Caco-2 (cell line): ENCODE data around the gene KCNC1. TPM values are rescaled to one million over a fixed set of nuclear protein-coding genes. Genes with fewer than 3 reads are reported as not detected.

Source experiments
- BruUV-seq: library from RNA; stranded (reverse); fragments of 400-500 nt; replicated peaks from 2 replicates; lab custom pipeline; 2021; lab: Mats Ljungman, UMichigan
- CTCF ChIA-PET: fragments of 300-600 bp; sonication (Branson Sonifier 250); formaldehyde crosslinking; loops from one replicate; lab custom pipeline; 2022; ENCODE audit warnings: antibody characterized with exemption; lab: Charles Lee
- POLR2A ChIA-PET: fragments of 300-600 bp; sonication (Branson Sonifier 250); formaldehyde crosslinking; loops from one replicate; lab custom pipeline; 2022; ENCODE audit warnings: antibody characterized with exemption; lab: Charles Lee
- DNase-seq, 2 experiments: peaks; one replicate each; pipeline versions ENCODE4 v3.0.0 to v3.0.0-alpha.2; 2020 to 2022
- H3K27me3 ChIP-seq: replicated peaks from 2 replicates; pipeline ENCODE4 v1.6.0; 2011; ENCODE audit warnings: low read length; ENCODE audit not compliant: control insufficient read depth, insufficient read depth
- H3K36me3 ChIP-seq: 2 replicates; pipeline ENCODE4 v1.5.1; 2011; ENCODE audit warnings: low read length; ENCODE audit not compliant: control insufficient read depth, insufficient read depth
- H3K4me1 ChIP-seq: fragments of 250-450 bp; sonication (Bioruptor Pico); 2 replicates; pipeline ENCODE4 v1.5.1; 2020; ENCODE audit warnings: mild to moderate bottlenecking
- H3K4me3 ChIP-seq: 2 replicates; pipeline ENCODE4 v1.5.1; 2011; ENCODE audit warnings: low read depth, mild to moderate bottlenecking, control low read depth, low read length
- H3K9me3 ChIP-seq: fragments of 250-450 bp; sonication (Bioruptor Pico); 2 replicates; pipeline ENCODE4 v1.5.1; 2020; ENCODE audit warnings: mild to moderate bottlenecking, moderate library complexity
- H3K27ac Mint-ChIP-seq: one replicate; pipeline ENCODE4 v1.8.0; 2022; ENCODE audit warnings: mixed read lengths; ENCODE audit not compliant: unreplicated experiment
- H3K27me3 Mint-ChIP-seq: one replicate; pipeline ENCODE4 v1.8.0; 2022; ENCODE audit warnings: mixed read lengths; ENCODE audit not compliant: insufficient read depth, unreplicated experiment
- H3K36me3 Mint-ChIP-seq: one replicate; pipeline ENCODE4 v1.8.0; 2022; ENCODE audit warnings: mild to moderate bottlenecking, mixed read lengths; ENCODE audit not compliant: insufficient read depth, unreplicated experiment
- H3K4me1 Mint-ChIP-seq: one replicate; pipeline ENCODE4 v1.8.0; 2022; ENCODE audit warnings: low read depth, mixed read lengths; ENCODE audit not compliant: unreplicated experiment
- H3K4me3 Mint-ChIP-seq: one replicate; pipeline ENCODE4 v1.8.0; 2022; ENCODE audit warnings: mild to moderate bottlenecking, moderate library complexity, mixed read lengths; ENCODE audit not compliant: unreplicated experiment
- H3K9me3 Mint-ChIP-seq: one replicate; pipeline ENCODE4 v1.8.0; 2022; ENCODE audit warnings: mixed read lengths; ENCODE audit not compliant: unreplicated experiment
- intact Hi-C: fragments of 100-400 bp; cut with micrococcal nuclease; formaldehyde crosslinking; loops from one replicate; pipeline ENCODE4 v1.10.0; 2022; ENCODE audit not compliant: unreplicated experiment
- total RNA-seq: library from RNA; stranded (reverse); gene quantifications from 2 replicates; pipeline ENCODE4 v1.2.3, GENCODE V29; 2022
- TF ChIP-seq, protein P1 (sequence below), 2 experiments: fragments of 200-600 bp in 1 of 2; IDR thresholded peaks; 1 replicate in 1 of 2; 2 replicates in 1 of 2; pipeline versions ENCODE4 v1.5.1 to v1.8.0; 2011 to 2022; ENCODE audit warnings: antibody characterized with exemption in 1 of 2, control low read depth in 1 of 2, inconsistent platforms in 1 of 2, low read depth in 1 of 2, low read length in 1 of 2, mild to moderate bottlenecking in 1 of 2, moderate library complexity in 1 of 2; ENCODE audit not compliant: insufficient read depth in 1 of 2, severe bottlenecking in 1 of 2, unreplicated experiment in 1 of 2

KCNC1 gene
- total RNA-seq, 1 experiment from 2014 or later: 0.07 TPM

DNA sequence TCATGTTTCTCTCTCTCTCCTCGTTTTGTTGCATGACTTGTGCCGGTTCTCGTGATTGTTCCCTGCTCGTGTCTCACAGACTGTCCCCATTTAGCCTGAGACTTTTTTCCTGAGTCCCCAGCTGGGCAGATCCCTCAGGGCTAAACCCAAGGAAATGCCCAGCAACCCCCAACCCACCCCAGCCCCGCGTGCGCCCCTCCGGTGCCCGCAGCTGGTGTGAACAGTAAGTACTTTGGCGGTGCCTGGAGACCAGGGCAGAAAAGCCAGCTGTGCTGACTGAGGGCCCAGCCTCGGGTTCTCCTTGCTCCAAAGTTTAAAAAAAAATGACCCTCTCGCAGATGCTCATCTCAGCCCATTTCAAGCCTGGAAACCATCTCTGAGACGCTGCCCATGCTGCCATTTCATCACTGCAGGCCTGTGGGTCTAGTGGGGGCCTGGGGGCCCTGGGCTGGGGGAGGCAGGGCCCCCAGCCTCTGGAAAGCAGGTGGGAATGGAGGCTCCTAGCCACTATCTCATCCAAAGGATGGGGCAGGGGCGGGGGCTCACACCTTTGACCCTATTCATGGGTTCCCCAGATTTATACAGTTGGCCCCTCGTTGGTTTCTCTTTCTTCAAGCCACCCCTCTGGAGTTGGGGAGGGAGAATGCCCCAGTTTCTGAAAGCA is 41.8 kb downstream of the KCNC1 start:
- CTCF ChIA-PET: interaction anchor here (0.6 kb wide), 1 partner anchor 416 kb away, joined by 3 read pairs; no protein-coding TSS in a partner anchor

DNA sequence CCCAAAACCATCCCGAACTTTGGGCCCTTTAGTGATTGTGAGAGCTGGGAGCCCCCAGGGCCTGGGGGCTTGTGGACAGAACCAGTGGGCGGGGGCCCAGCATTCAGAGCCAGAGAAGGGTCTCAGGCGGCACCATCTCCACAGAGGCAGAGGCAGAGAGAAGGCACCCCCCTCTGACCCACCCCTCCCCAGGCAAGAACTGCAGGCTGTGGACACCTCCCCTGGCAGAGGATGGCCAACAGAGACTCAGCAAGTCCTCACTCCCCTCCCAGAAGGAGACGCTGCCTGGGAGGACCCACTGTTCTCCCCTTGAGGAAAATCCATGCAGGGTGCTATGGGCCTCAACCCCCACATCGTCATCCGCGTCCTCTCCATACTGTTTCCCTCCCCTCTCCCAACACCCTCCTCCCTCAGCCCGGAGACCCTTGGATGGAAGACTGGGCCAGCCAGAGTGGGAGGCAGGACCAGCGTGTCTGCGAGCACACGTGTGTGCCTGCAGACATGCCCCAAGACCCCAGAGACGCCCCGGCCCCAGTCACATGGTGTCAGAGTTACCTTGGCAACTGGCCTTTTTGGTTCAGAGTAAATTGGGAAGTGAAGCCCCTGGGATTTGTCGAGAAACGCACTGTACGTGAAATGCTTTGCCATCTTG is 42.6 kb downstream of the KCNC1 start:
- Histone ChIP-seq H3K9me3 (no peaks in the 10 kb centered on the region), H3K4me1 (no peaks in the 10 kb centered on the region), H3K4me3 (no peak overlapping the region), H3K27me3 (peaks cover 2% of the 10 kb centered on the region), H3K36me3 (no peaks in the 10 kb centered on the region)
- no peaks in the 10 kb centered on the region for H3K9me3 Mint-ChIP-seq
- no peaks in the 10 kb centered on the region for H3K4me1 Mint-ChIP-seq
- intact Hi-C loops: no loop called here
- DNase-seq: no peak
- POLR2A ChIA-PET: no interaction called here
- peaks cover 16% of the 10 kb centered on the region for H3K27me3 Mint-ChIP-seq
- no TSS peak for BruUV-seq
- no peak overlapping the region for H3K4me3 Mint-ChIP-seq
- no peak overlapping the region for H3K27ac Mint-ChIP-seq
- TF ChIP-seq, protein P1, sequence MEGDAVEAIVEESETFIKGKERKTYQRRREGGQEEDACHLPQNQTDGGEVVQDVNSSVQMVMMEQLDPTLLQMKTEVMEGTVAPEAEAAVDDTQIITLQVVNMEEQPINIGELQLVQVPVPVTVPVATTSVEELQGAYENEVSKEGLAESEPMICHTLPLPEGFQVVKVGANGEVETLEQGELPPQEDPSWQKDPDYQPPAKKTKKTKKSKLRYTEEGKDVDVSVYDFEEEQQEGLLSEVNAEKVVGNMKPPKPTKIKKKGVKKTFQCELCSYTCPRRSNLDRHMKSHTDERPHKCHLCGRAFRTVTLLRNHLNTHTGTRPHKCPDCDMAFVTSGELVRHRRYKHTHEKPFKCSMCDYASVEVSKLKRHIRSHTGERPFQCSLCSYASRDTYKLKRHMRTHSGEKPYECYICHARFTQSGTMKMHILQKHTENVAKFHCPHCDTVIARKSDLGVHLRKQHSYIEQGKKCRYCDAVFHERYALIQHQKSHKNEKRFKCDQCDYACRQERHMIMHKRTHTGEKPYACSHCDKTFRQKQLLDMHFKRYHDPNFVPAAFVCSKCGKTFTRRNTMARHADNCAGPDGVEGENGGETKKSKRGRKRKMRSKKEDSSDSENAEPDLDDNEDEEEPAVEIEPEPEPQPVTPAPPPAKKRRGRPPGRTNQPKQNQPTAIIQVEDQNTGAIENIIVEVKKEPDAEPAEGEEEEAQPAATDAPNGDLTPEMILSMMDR (IDR thresholded peaks at IDR 0.05; ENCODE audit: insufficient read depth in 1 of 2, low read depth in 1 of 2, low read length in 1 of 2, severe bottlenecking in 1 of 2, unreplicated experiment in 1 of 2): no peak
- CTCF ChIA-PET: no interaction called here
- H3K36me3 Mint-ChIP-seq: no peaks in the 10 kb centered on the region

More for the DNA sequence above, 41.8 kb downstream of the KCNC1 start:
- intact Hi-C loops: no loop called here
- peaks cover 14% of the 10 kb centered on the region for H3K27me3 Mint-ChIP-seq
- H3K27ac Mint-ChIP-seq: no peak overlapping the region
- no peaks in the 10 kb centered on the region for H3K9me3 Mint-ChIP-seq
- no peak overlapping the region for H3K4me3 Mint-ChIP-seq
- H3K4me3 ChIP-seq: no peak overlapping the region
- BruUV-seq: no TSS peak
- no peaks in the 10 kb centered on the region for H3K36me3 ChIP-seq
- no peaks in the 10 kb centered on the region for H3K9me3 ChIP-seq
- peaks cover 2% of the 10 kb centered on the region for H3K27me3 ChIP-seq
- TF ChIP-seq, protein P1 (IDR thresholded peaks at IDR 0.05; ENCODE audit: insufficient read depth in 1 of 2, low read depth in 1 of 2, low read length in 1 of 2, severe bottlenecking in 1 of 2, unreplicated experiment in 1 of 2): no peak
- H3K36me3 Mint-ChIP-seq: no peaks in the 10 kb centered on the region
- no peaks in the 10 kb centered on the region for H3K4me1 Mint-ChIP-seq
- DNase-seq: no peak
- POLR2A ChIA-PET: no interaction called here
- no peaks in the 10 kb centered on the region for H3K4me1 ChIP-seq

DNA sequence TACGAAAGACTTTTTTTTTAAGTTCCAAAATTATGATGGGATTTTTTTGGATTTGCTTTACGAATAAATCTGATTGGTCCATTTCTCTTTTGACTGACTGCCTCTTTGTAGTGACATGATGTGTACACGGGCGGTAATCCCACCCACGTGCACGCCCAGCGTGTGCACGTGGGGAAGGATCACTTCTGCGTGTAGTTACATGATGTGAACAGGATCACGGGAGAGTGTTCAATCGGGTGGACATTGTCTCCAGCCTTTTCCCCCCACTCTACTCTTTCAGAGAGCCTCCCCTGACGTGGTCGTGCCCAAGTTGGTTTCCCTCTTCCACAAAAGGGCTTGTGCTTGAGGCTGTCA is 43.1 kb downstream of the KCNC1 start:
- intact Hi-C loops: no loop called here

More for the DNA sequence above, 43.1 kb downstream of the KCNC1 start:
- no peak for DNase-seq
- H3K4me1 Mint-ChIP-seq: no peaks in the 10 kb centered on the region
- POLR2A ChIA-PET: no interaction called here
- Histone ChIP-seq H3K36me3 (no peaks in the 10 kb centered on the region), H3K4me3 (no peak overlapping the region), H3K9me3 (no peaks in the 10 kb centered on the region), H3K4me1 (no peaks in the 10 kb centered on the region), H3K27me3 (peaks cover 2% of the 10 kb centered on the region)
- H3K27me3 Mint-ChIP-seq: peaks cover 19% of the 10 kb centered on the region
- CTCF ChIA-PET: no interaction called here
- no peaks in the 10 kb centered on the region for H3K36me3 Mint-ChIP-seq
- BruUV-seq: no TSS peak
- no peak overlapping the region for H3K27ac Mint-ChIP-seq
- no peaks in the 10 kb centered on the region for H3K9me3 Mint-ChIP-seq
- H3K4me3 Mint-ChIP-seq: no peak overlapping the region
- TF ChIP-seq, protein P1 (IDR thresholded peaks at IDR 0.05; ENCODE audit: insufficient read depth in 1 of 2, low read depth in 1 of 2, low read length in 1 of 2, severe bottlenecking in 1 of 2, unreplicated experiment in 1 of 2): no peak
